ENCODE results near the gene MAP3K7CL. TPM values are rescaled to one million over a fixed set of nuclear protein-coding genes. Genes with fewer than 3 reads are reported as not detected.

MAP3K7CL gene
- polyA plus RNA-seq, 1 donor (not counting 4 experiments of a cell fraction or from before 2014, with no cell fraction given): 17.3 TPM

GRCh38 chr21:29163341-29164115 is 33.1 kb downstream of the MAP3K7CL start:
- dilution Hi-C loops (cut with MboI; ENCODE audit: extremely low pct_ligation_motif_present, low sequenced_read_pairs): no loop called here
- Histone ChIP-seq H3K4me2 (ENCODE audit: control insufficient read depth, extremely low read depth, insufficient read depth, low read depth, low read length) (peak overlapping the region; percentile 48), H3K4me3 (ENCODE audit: control insufficient read depth in 2 of 3, extremely low read depth in 1 of 3, insufficient read depth in 2 of 3, low read depth in 1 of 3, low read length in 3 of 3) (no peak overlapping the region), H3K4me1 (ENCODE audit: control insufficient read depth, extremely low read depth, insufficient read depth, low read length) (peaks cover 25% of the 10 kb centered on the region), H3K79me2 (ENCODE audit: control insufficient read depth, insufficient read depth, low read length) (no peaks in the 10 kb centered on the region), H3K27ac (ENCODE audit: control insufficient read depth, insufficient read depth, low read length) (peak overlapping the region; percentile 98), H3K36me3 (ENCODE audit: control insufficient read depth in 2 of 2, extremely low read depth in 1 of 2, insufficient read depth in 2 of 2, low read length in 2 of 2) (peaks cover 0 to 2% of the 10 kb centered on the region in 2 experiments), H4K20me1 (ENCODE audit: control insufficient read depth, extremely low read depth, insufficient read depth, low read length) (no peaks in the 10 kb centered on the region), H3K27me3 (ENCODE audit: control insufficient read depth, extremely low read depth, insufficient read depth, low read length) (no peaks in the 10 kb centered on the region), H3K9ac (ENCODE audit: control insufficient read depth, extremely low read depth, insufficient read depth, low read length) (peak overlapping the region; percentile 53), H3K9me3 (ENCODE audit: control insufficient read depth, low read depth, low read length) (no peaks in the 10 kb centered on the region), H3K9me1 (ENCODE audit: control insufficient read depth, extremely low read depth, insufficient read depth, low read length) (no peaks in the 10 kb centered on the region), H2AFZ (ENCODE audit: control insufficient read depth, low read length) (peak overlapping the region; percentile 33)
- no peak for TF ChIP-seq CTCF (optimal IDR thresholded peaks at IDR 0.05 in 1 of 3, IDR thresholded peaks at IDR 0.05 in 1 of 3, conservative IDR thresholded peaks at IDR 0.05 in 1 of 3; ENCODE audit: extremely low read depth in 1 of 3, insufficient read depth in 2 of 3, low read length in 3 of 3)
- no peak for TF ChIP-seq EZH2 (IDR thresholded peaks at IDR 0.05; ENCODE audit: low read length)
- FAIRE-seq (no peak), DNase-seq (ENCODE audit: low read depth, low spot score) (no peak)

- Histone ChIP-seq H3K9me1 (ENCODE audit: control insufficient read depth, extremely low read depth, insufficient read depth, low read length) (no peaks in the 10 kb centered on the region), H2AFZ (ENCODE audit: control insufficient read depth, low read length) (peak overlapping the region; percentile 74), H4K20me1 (ENCODE audit: control insufficient read depth, extremely low read depth, insufficient read depth, low read length) (no peaks in the 10 kb centered on the region), H3K27ac (ENCODE audit: control insufficient read depth, insufficient read depth, low read length) (peak overlapping the region; percentile 70), H3K9ac (ENCODE audit: control insufficient read depth, extremely low read depth, insufficient read depth, low read length) (peak overlapping the region; percentile 39), H3K4me1 (ENCODE audit: control insufficient read depth, extremely low read depth, insufficient read depth, low read length) (peaks cover 34% of the 10 kb centered on the region), H3K4me3 (ENCODE audit: control insufficient read depth in 2 of 3, extremely low read depth in 1 of 3, insufficient read depth in 2 of 3, low read depth in 1 of 3, low read length in 3 of 3) (no peak overlapping the region), H3K79me2 (ENCODE audit: control insufficient read depth, insufficient read depth, low read length) (no peaks in the 10 kb centered on the region), H3K27me3 (ENCODE audit: control insufficient read depth, extremely low read depth, insufficient read depth, low read length) (no peaks in the 10 kb centered on the region), H3K36me3 (ENCODE audit: control insufficient read depth in 2 of 2, extremely low read depth in 1 of 2, insufficient read depth in 2 of 2, low read length in 2 of 2) (peaks cover 0 to 2% of the 10 kb centered on the region in 2 experiments), H3K4me2 (ENCODE audit: control insufficient read depth, extremely low read depth, insufficient read depth, low read depth, low read length) (peak overlapping the region; percentile 23), H3K9me3 (ENCODE audit: control insufficient read depth, low read depth, low read length) (no peaks in the 10 kb centered on the region)
- FAIRE-seq (peak; percentile 84), DNase-seq (ENCODE audit: low read depth, low spot score) (no peak)
- TF ChIP-seq EZH2 (IDR thresholded peaks at IDR 0.05; ENCODE audit: low read length): no peak
- TF ChIP-seq CTCF (optimal IDR thresholded peaks at IDR 0.05 in 1 of 3, IDR thresholded peaks at IDR 0.05 in 1 of 3, conservative IDR thresholded peaks at IDR 0.05 in 1 of 3; ENCODE audit: extremely low read depth in 1 of 3, insufficient read depth in 2 of 3, low read length in 3 of 3): peak; percentile 51 to 67 (median 57)
- dilution Hi-C loops (cut with MboI; ENCODE audit: extremely low pct_ligation_motif_present, low sequenced_read_pairs): no loop called here
Observed at GRCh38 chr21:29164323-29164942, 34.0 kb downstream of the MAP3K7CL start.

Measured in keratinocyte (primary cell).